ENCODE data around the gene IFT81. TPM values are rescaled to one million over a fixed set of nuclear protein-coding genes. Genes with fewer than 3 reads are reported as not detected.
A peak's percentile ranks its signal among the peaks of the same experiment; 100 is the strongest.

Gene IFT81
- total RNA-seq, 1 donor from 2014 or later: 7.3 TPM

DNA sequence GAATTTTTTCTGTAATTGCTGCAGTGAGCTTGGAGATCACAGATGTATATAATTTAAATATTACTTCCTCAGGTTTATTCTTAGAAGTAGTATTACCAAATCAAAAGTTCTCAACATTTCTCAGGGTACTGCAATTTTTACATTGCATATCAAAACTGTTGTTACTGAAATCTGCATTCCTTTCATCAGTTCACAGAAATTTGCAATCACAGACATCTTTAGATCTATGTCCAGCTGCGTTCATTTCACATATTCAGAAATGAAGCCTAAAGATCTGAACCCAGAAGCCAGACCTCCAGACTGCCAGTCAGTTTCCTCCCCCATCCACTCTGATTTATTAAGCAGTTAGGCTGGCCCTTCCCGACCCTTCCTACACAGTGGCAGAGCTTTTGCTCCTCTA is 18.2 kb upstream of the IFT81 start:
- ATAC-seq (no peak), DNase-seq (no peak)
- Histone ChIP-seq H3K9me3 (no peaks in the 10 kb centered on the region), H3K4me3 (no peak overlapping the region), H3K27ac (no peak overlapping the region), H3K4me1 (peaks cover 27% of the 10 kb centered on the region), H3K27me3 (no peaks in the 10 kb centered on the region), H3K36me3 (no peaks in the 10 kb centered on the region)
- intact Hi-C loops (cut with DNase I): no loop called here
- TF ChIP-seq CTCF (IDR thresholded peaks at IDR 0.05): no peak

- Histone ChIP-seq H3K4me3 (no peak overlapping the region), H3K9me3 (no peaks in the 10 kb centered on the region), H3K27me3 (no peaks in the 10 kb centered on the region), H3K4me1 (peaks cover 32% of the 10 kb centered on the region), H3K36me3 (no peaks in the 10 kb centered on the region), H3K27ac (peak overlapping the region; percentile 30)
- no peak for DNase-seq
- no peak for TF ChIP-seq CTCF (IDR thresholded peaks at IDR 0.05)
- ATAC-seq: no peak
- intact Hi-C loops (cut with DNase I): no loop called here
These were observed 16.5 kb upstream of the IFT81 start for GRCh38 chr12:110107369-110108281.

DNA sequence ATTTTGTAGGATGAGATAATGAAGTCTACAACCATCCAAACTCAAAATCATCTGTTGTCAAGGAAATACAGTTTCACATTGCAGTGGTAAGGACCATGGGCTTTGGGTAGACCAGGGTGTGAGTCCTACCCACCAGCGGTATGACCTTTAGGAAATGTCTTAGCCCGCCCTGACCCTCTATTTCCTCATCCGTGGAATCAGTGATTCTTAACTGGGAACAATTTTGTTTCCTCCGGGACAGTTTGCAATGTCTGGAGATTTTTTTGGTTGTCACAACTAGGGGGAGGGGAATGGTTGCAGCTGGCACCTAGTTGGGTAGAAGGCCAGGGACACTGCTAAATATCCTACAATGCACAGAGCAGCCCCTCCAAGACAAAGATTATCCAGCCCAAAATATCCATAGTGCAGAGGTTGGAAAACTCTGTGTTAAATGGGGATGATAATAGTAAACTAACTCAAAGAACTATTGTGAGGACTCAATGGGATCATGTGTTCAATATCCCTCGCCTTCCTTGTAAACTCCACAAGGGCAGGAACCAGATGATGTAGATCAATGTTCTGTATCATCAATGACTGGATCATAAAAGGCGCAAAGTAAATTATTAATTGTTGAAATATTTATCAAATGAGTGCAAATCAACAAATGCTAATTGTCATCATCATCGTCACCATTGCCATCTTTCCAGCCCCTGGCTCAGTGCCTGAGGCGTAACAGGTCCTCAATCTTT is 15.7 kb upstream of the IFT81 start:
- no peaks in the 10 kb centered on the region for H3K36me3 ChIP-seq
- no peaks in the 10 kb centered on the region for H3K9me3 ChIP-seq
- no peak for TF ChIP-seq CTCF (IDR thresholded peaks at IDR 0.05)
- H3K27me3 ChIP-seq: no peaks in the 10 kb centered on the region
- peak overlapping the region; percentile 30 for H3K27ac ChIP-seq
- no peak overlapping the region for H3K4me3 ChIP-seq
- peaks cover 32% of the 10 kb centered on the region for H3K4me1 ChIP-seq
- intact Hi-C loops (cut with DNase I): no loop called here
- DNase-seq (no peak), ATAC-seq (no peak)

DNA sequence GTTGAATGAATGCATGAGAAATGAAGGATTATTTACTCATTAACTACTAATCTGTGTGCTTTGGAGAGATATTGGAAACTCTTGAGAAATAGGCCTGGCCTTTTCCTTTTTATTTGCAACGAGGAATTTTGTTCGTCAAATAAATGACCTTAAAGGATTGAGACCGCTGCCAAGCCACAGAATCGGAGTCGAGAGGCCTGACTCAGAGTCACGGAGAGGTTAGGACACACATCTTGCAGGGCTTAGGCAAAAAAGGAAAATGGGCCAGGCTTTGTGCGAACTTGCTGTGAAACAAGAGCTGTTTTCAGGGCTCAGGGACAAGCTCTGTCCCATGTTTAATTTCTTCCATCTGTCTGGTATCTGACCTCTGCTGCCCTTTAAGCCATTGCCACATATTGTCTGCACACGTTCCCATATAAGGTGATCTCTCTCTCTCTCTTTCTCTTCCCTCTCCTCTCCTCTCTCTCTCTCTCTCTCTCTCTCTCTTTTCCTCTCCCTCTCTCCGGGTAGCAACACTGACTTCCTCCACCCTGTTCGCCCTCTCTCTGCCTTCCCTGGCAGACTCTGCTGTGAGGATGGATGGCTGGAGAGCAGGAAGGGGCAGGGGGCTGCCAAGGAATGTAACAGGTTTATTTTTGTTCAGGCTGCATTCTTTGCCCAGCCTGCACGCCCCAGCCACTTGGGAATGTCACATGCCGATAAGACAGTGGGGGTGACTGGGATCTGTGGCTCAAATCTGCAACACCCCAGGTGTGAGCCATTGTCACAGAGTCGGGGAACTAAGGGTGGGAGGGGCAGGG is 14.9 kb upstream of the IFT81 start:
- Histone ChIP-seq H3K27ac (peak overlapping the region; percentile 70), H3K9me3 (no peaks in the 10 kb centered on the region), H3K4me1 (peaks cover 32% of the 10 kb centered on the region), H3K27me3 (no peaks in the 10 kb centered on the region), H3K36me3 (no peaks in the 10 kb centered on the region), H3K4me3 (peak overlapping the region; percentile 9)
- peak; percentile 80 for ATAC-seq
- intact Hi-C loops (cut with DNase I): no loop called here
- peak; percentile 77 for DNase-seq
- no peak for TF ChIP-seq CTCF (IDR thresholded peaks at IDR 0.05)

DNA sequence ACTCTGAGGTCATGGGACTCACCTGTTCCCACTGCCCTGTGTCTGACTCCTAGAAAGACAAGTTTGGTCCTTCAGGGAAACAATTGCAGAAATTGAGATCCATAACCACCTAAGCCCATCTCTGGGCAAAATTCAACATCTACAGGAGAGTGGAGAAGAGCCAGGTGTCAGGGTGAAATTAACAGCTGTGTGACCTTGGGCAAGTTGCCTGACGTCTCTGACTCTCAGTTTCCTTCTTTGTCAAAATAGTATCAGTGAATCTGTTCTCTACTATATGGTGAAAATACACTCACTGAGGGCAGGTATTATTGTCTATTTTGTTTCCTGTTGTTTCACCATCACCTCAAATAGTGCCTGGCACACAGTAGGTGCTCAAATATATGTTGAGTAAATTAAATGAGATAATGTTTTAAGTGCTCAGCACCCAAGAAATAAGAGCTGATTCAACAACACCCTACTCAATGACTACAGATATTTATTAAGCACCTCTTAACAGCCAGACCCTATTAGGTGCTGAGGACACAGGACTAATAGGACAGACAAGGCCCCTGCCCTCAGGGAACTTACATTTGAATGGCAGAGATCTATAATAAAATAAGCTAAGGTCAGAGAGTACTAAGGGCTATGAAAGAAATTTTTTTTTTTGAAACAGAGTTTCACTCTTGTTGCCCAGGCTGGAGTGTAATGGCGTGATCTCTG is 14.2 kb upstream of the IFT81 start:
- Histone ChIP-seq H3K36me3 (no peaks in the 10 kb centered on the region), H3K27me3 (no peaks in the 10 kb centered on the region), H3K9me3 (no peaks in the 10 kb centered on the region), H3K4me1 (peaks cover 30% of the 10 kb centered on the region), H3K4me3 (peak overlapping the region; percentile 9), H3K27ac (peak overlapping the region; percentile 70)
- TF ChIP-seq CTCF (IDR thresholded peaks at IDR 0.05): no peak
- DNase-seq: no peak
- no peak for ATAC-seq
- intact Hi-C loops (cut with DNase I): no loop called here

Measured in upper lobe of right lung (tissue), 1 donor.